AG04450 (cell line): ENCODE results near the gene MST1R. TPM values are rescaled to one million over a fixed set of nuclear protein-coding genes. Genes with fewer than 3 reads are reported as not detected.

Experiments used
- CTCF ChIA-PET: fragments of 300-600, 350-600 bp; formaldehyde crosslinking; extraction: SDS; loops from one replicate; lab custom pipeline; 2022; ENCODE audit warnings: antibody characterized with exemption, inconsistent platforms; lab: Charles Lee
- POLR2A ChIA-PET: fragments of 350-600 bp; formaldehyde crosslinking; extraction: SDS; loops from one replicate; lab custom pipeline; 2021; ENCODE audit warnings: antibody characterized with exemption, inconsistent platforms; lab: Yijun Ruan, JAX
- DNase-seq: peaks from one replicate; pipeline ENCODE4 v3.0.0-alpha.2; 2011; ENCODE audit warnings: low read depth, low spot score
- H3K27ac ChIP-seq: one replicate; pipeline ENCODE4 v1.5.1; 2012; ENCODE audit warnings: low read depth, low read length, control low read depth
- H3K27me3 ChIP-seq: one replicate; pipeline ENCODE4 v1.6.0; 2012; ENCODE audit warnings: low read length; ENCODE audit not compliant: control insufficient read depth, insufficient read depth
- H3K4me3 ChIP-seq: 2 replicates; pipeline ENCODE4 v1.5.1; 2011; ENCODE audit warnings: mild to moderate bottlenecking, low read depth, low read length, control low read depth
- H3K9me3 ChIP-seq: 2 replicates; pipeline ENCODE4 v1.5.1; 2012; ENCODE audit warnings: low read length; ENCODE audit not compliant: control insufficient read depth, insufficient read depth
- polyA plus RNA-seq: library from polyadenylated mRNA; depleted of rRNA; stranded (reverse); fragments of >200 nt; gene quantifications from 2 replicates; pipeline ENCODE4 v1.2.3, GENCODE V29; 2011
- TF ChIP-seq, protein P1 (sequence below): IDR thresholded peaks from 2 replicates; pipeline ENCODE4 v1.5.1; 2011; ENCODE audit warnings: low read depth, low read length, control low read depth, inconsistent platforms

MST1R gene
- polyA plus RNA-seq, 1 experiment: 0.10 TPM

DNA sequence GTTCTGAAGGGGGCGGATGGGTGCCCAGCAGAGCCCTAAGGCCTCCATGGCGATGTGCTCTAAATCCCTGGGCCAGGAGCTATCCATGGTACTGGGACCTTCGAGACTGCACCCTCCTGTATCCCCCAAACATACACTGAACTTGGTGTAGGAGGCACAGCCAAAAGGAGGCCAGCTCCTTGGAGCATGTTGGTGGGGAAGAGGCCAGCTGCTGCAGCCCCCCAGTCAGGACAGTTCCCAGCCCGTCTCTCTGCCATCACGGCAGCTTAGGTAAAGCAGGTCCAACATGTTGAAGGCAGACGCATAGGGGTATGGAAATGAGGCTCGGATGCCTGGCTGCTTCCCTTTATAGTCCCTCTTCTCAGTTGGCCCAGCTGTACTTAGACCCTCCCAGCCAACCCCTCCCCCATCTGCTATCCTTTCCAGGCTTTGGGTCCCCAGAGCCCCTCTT, 35.8 kb downstream of the MST1R start:
- ChIA-PET POLR2A (interaction anchor here (0.5 kb wide), 1 partner anchor 204 kb away, joined by 9 read pairs; no protein-coding TSS in a partner anchor), CTCF (interaction anchor here (0.6 kb wide), 1 partner anchor 67 kb away, joined by 3 read pairs; no protein-coding TSS in a partner anchor)
- DNase-seq: no peak
- no peaks in the 10 kb centered on the region; the same call in 1 of the 2 replicates for H3K9me3 ChIP-seq
- H3K27ac ChIP-seq: no peak overlapping the region
- H3K27me3 ChIP-seq: peaks cover 67% of the 10 kb centered on the region
- no peak overlapping the region for H3K4me3 ChIP-seq
- TF ChIP-seq, protein P1, sequence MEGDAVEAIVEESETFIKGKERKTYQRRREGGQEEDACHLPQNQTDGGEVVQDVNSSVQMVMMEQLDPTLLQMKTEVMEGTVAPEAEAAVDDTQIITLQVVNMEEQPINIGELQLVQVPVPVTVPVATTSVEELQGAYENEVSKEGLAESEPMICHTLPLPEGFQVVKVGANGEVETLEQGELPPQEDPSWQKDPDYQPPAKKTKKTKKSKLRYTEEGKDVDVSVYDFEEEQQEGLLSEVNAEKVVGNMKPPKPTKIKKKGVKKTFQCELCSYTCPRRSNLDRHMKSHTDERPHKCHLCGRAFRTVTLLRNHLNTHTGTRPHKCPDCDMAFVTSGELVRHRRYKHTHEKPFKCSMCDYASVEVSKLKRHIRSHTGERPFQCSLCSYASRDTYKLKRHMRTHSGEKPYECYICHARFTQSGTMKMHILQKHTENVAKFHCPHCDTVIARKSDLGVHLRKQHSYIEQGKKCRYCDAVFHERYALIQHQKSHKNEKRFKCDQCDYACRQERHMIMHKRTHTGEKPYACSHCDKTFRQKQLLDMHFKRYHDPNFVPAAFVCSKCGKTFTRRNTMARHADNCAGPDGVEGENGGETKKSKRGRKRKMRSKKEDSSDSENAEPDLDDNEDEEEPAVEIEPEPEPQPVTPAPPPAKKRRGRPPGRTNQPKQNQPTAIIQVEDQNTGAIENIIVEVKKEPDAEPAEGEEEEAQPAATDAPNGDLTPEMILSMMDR: no peak

DNA sequence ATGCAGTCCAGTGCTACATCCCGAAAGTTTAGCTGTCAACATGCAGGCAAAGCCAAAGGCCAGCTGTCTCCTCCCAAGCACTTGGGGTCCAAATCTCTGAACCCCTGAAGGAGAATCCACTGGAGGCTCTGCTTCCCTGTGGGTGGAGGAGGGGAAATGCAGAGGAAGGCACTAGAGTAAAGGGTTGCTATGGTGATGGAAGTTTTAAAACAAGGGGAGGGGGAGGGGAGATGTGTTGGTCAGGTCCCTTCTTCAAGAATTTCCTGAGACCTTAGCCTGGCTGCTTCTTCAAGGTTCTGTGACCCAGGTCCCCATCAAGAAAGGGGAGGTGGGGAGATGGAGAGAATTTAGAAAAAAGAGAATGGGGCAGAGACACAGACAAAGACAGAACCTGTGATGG, 36.3 kb downstream of the MST1R start:
- ChIA-PET CTCF (no interaction called here), POLR2A (no interaction called here)
- no peaks in the 10 kb centered on the region; the same call in 1 of the 2 replicates for H3K9me3 ChIP-seq
- H3K27ac ChIP-seq: no peak overlapping the region
- no peak for DNase-seq
- H3K27me3 ChIP-seq: peaks cover 72% of the 10 kb centered on the region
- no peak overlapping the region for H3K4me3 ChIP-seq
- TF ChIP-seq, protein P1: no peak

DNA sequence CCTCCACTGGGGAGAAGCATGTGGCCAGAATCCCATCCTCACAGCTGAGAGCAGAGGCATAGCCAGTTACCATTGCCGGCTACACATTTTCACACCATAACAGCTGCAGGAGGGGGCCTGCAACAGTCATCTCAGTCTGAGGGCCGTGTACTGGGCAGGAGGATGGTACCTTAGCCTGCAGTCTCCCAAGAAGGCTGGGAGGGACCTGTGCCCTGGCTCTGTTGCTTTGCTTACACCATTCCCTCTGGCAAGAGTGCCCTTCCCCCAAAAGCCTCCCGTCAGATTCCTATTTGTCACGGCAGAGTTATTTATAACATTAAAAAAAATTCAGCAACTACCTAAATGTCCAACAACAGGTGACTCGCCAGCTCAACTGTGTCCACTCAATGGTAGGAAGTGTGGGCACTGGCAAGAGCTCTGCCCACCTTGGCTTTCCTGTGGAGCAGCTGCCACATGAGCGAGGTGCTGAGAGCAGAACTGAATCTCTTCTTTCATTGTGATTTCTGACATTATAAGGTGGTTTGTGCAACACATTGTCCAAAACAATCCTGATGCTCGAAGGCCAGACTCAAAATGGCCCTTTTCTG, 38.4 kb downstream of the MST1R start:
- CTCF ChIA-PET: interaction anchor here (0.9 kb wide), 1 partner anchor 26 kb away, joined by 4 read pairs; no protein-coding TSS in a partner anchor
- POLR2A ChIA-PET: no interaction called here
- H3K4me3 ChIP-seq: no peak overlapping the region
- no peaks in the 10 kb centered on the region; the same call in 1 of the 2 replicates for H3K9me3 ChIP-seq
- TF ChIP-seq, protein P1: no peak
- H3K27ac ChIP-seq: no peak overlapping the region
- peaks cover 59% of the 10 kb centered on the region for H3K27me3 ChIP-seq
- DNase-seq: no peak

DNA sequence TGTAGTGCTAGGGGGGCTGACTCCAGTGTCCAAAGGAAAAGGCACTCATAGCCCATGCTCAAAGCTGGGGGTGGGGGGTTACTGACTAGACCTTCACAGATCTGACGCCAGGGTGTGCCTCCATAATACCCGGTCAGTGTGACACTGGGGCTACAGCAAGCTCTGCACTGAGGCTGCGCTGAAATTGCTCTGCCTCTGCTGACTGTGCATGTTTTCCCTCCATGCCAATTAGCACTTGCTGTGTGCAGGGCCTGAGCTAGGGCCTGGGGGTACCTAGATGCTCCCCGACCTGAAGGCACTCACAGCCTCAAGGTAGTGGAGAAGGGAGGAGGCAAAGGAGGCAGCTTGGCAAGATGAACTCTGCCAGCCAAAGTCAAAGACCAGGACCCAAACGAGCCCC, 39.2 kb downstream of the MST1R start:
- DNase-seq: no peak
- no peak overlapping the region for H3K27ac ChIP-seq
- TF ChIP-seq, protein P1: no peak
- no peak overlapping the region for H3K4me3 ChIP-seq
- POLR2A ChIA-PET: no interaction called here
- H3K27me3 ChIP-seq: peaks cover 51% of the 10 kb centered on the region
- CTCF ChIA-PET: interaction anchor here (0.9 kb wide), 1 partner anchor 26 kb away, joined by 4 read pairs; no protein-coding TSS in a partner anchor
- no peaks in the 10 kb centered on the region; the same call in 1 of the 2 replicates for H3K9me3 ChIP-seq

DNA sequence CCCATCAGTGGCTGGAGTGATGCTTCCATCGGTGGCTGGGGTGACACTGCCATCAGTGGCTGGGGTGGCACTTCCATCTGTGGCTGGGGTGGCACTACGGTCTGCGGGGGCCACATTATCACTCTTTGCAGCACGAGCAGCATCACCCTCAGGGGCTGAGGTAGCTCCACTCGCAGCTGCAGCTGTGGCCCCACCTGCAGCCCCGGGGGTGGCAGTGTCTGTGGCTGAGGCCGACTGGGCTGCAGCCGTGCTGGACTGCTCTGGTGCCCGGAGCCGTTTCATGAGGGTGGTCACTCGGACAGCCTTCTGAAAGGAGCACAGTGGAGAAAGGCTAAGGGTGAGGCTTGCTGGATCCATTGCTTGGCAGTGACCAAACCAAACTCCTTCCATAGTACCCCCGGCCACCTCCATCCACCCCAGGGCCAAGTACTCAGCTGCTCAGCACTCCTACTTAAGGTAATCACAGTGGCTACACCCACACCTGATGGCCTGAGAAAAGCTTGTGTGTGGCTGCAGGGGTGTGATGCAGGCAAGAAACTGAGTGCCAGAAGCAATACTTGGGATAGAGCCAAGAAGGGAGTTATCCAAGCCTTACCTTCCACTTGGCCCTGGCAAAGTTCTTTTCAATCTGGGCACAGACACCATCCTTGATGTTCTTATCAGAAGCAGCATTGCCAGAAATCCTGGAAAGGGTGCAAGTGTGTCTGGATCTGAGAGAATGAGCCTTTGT, 43.9 kb downstream of the MST1R start:
- ChIA-PET CTCF (no interaction called here), POLR2A (no interaction called here)
- Histone ChIP-seq H3K9me3 (no peaks in the 10 kb centered on the region), H3K4me3 (no peak overlapping the region), H3K27ac (no peak overlapping the region), H3K27me3 (peaks cover 21% of the 10 kb centered on the region)
- TF ChIP-seq, protein P1: no peak
- no peak for DNase-seq
